ENCODE results near the gene LCLAT1.

Gene LCLAT1

DNA sequence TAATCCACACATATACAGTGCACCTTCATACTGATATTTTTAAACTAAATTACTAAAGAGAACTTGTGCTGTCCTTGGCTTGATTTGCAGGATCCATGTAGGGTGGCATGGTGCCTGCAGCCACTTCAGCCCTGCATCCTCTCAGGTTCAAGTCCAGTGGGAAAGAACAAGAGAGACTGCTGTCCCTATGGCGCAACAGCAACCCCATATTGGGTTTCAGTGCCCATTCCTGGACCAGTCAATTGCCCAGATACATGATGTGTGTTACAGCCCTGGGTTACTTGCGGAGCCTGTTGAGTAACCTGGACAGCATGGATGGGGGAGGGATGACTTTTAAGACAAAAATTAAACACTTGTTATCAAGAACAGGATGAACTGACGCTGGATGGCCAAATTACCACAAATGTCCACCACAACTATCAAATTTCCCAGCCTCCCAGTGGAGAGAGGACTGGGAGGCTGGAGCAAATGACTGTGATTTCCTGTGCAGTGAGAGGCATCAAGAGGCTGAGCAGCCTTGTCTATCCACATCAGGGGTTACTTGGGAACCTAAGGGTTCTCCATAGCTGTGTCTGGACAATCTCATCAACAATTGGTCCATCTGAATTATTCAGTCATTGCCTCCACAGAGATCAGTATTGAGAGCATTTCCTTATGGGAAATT lies 198.2 kb downstream of the LCLAT1 start:
- no peak for DNase-seq (ENCODE audit: low read depth)

DNA sequence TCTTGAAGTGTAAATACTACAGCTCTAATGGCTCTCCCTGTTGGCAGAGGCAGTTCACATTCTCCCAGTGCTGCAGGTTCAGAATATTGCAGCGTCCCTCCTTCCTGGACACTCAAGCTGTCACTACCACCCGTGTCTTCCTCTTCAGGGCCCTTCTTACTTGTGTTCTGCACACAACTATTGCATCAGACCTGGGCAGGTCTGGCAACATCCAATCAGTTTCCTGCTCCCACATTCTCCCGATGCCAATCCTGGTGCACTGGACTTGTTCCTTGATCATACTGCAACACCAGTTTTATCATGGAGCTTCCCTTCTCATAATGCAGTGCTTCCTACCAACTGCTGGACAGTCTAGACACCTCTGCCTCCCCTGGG lies 198.7 kb downstream of the LCLAT1 start:
- DNase-seq (ENCODE audit: low read depth) = no peak

DNA sequence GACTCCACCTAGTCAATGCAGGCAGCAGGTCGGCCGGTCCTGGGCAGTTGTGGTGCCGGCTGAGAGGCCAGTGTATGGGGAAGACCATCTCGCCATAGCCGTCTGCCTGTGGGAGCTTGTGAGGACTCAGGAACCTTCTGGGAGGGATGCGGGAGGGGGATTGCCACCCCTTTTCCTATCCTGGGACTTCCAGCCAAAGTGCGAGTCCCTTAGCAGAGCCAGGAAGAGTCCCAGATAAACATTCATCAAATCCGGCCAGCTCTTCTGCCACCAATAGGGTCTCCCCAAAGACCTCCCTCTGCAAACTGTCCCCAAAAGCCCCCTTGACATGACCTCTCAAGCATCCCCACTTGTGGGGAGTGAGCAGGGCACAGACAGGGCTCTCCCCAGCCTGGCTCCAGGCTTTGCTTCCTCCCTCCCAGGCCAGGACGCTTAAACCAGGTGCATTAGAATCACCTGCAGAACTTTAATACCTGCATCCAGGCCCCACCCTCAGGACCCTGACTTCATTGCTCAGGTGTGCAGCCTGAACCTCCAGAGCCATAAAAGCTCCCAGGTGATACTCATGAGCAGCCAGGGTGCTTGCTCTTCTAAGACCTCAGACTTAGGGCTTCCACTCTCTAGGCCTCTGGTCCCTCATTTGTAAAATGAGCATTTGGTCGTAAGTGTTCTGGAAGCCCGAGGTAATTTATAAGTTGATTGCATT lies 200.9 kb downstream of the LCLAT1 start:
- no peak for DNase-seq (ENCODE audit: low read depth)

DNA sequence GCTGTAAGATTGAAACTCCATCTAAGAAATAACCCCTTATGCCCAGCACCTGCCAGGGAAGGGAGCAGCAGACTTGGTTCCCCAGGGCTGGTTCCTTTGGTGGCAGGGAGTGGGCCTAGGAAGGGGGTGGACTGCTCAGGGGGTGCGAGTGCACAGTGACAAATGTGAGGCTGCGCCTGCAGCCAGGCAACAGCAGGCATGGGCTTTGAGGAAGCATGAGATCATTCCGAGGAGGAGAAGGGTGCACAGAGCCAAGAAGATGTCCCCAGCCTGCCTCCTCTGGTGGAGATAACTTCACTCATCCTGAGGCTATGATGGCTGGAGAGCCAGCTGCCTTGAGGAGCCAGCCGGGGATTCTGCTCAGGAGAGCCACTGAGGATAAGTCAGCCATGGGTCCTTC lies 202.2 kb downstream of the LCLAT1 start:
- no peak for DNase-seq (ENCODE audit: low read depth)

DNA sequence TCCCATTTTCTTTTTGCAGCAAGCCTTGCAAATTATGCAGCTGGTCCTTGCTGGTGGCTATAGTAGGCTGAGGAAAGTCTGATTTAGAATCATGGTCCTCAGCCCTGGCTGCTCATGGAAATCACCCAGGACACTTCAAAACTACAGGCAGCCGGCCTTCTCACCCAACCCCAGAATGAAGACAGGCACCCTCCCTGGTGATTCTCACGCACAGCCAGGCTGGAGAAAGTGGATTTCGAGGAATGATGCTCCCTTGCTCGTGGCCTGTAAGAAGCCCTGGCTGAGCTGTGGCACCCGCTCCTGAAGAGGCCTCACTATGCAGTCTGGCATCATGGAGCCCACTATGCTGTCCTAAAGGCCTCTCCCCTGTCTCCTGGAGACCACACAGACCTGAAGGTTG lies 202.8 kb downstream of the LCLAT1 start:
- DNase-seq (ENCODE audit: low read depth) = no peak

DNA sequence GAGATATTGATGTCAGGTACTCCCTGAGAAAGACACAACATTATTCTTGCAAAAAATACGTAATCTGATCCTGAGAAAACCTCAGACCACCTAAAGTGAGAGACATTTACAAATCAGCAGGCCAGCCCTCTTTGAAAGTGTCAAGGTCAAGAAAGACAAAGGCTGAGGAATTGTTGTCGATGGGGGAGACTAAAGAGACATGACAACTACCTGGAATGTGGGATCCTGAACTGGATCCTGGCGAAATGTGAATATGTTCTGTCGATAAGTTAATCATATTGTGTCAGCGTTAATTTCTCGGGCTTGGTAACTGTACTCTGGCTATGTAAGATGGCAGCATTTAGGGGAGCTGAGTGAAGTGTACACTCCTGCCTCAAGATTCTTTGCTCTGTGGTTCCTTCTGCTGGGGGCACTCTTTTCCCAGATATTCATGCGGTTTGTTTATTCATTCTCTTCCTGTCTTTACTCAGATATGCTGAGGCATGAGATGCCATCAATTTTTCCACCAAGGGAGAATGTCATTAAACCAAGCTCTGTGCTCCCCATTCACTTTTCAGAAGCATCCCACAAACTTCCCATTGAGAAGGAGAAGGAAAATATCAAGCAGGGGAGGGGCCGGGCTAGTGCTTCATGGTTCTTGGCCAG lies 205.3 kb downstream of the LCLAT1 start:
- no peak for DNase-seq (ENCODE audit: low read depth)

DNA sequence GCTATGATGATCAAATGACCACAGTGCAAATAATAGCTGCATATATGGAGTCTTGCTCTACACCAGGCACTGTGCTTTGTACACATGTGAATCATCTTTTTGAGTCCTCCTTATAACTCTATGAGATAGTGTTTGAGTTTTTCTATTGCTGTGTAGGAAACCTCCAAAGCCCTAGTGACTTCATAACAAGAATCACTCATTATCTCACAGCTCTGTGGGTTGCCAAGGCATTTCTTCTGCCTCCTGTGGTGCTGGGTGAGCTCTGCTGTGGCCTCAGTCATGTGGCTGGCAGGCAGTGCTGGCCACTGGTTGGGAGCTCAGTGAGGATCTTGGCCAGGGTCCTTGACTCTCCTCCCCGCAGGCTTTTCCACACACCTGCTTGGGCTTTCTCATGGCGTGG lies 206.8 kb downstream of the LCLAT1 start:
- no peak for DNase-seq (ENCODE audit: low read depth)

DNA sequence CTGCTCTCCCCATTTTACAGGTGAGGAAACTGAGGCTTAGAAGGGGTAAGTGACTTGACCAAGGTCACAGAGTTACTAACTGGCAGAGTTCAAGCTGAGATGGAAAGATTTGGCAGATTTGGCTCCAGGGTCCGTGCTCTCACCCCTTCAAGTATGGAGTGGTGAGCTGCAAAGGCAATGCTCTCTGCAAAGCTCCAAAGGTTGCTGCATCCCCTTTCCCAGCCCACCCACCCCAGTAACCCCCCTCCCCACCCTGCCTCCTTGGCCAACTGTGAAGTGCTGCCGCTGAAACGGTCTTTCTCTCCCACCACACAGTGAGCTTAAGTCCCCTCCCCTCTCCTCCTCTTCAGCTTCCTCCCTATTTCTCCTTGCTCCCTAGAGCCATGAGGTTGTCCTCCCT lies 207.4 kb downstream of the LCLAT1 start:
- DNase-seq (ENCODE audit: low read depth) = no peak

DNA sequence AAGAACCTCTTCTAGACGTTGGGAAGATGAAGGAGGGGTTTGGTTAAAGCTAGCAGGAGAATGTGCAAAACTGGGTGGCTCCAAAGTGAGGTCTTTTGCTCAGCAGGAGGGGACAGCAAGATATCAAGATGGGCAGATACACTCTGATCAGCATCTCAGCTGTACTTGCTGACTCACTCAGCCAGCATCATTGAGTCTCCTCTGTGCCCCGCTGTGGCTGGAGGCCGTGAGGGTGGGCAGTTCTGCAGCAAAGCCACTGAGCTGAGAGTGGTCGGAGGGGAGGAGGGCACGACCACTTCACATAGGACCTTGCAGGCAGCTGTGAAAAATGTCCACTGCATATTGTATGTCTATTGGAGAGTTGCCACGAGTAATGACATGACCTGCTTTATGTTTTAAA lies 208.2 kb downstream of the LCLAT1 start:
- DNase-seq (ENCODE audit: low read depth) = no peak

DNA sequence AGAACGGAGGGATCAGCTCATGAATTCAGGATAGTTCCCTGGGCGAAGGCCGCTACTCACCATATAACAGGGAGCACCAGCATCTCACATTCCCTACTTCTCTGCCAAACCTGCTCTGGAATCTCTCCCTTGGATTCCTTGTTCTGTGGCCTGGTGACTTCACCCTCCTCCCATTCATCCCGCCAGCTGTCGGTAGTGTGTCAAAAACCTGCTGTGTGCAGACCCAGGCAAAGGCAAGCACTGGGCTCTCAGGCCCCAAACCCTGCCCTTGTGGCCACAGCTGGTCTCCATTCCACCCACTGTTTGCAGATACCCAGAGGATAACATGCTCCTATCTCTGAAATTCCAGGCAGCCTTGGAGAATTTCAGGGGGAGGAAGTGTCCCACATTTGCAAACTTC lies 208.6 kb downstream of the LCLAT1 start:
- DNase-seq (ENCODE audit: low read depth) = no peak

DNA sequence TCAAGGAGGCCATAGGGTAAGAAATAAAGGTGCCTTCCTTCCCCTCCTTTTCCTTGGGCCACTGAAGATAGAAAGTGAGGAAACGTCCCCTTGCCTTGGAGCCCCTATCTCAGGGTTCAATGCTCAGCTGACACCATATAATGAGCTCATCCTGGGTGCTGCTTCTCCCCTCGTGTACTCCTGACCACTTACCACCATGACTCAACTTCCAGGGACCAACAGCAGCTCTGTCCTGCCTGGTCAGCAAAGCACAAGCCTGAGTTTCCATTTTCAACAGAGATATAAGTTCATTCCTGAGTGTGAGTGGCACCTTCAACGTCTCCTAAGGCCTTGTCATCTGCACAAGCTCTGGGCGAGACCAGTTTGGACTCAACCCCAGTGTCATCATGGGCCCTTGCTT lies 209.0 kb downstream of the LCLAT1 start:
- DNase-seq (ENCODE audit: low read depth) = no peak

DNA sequence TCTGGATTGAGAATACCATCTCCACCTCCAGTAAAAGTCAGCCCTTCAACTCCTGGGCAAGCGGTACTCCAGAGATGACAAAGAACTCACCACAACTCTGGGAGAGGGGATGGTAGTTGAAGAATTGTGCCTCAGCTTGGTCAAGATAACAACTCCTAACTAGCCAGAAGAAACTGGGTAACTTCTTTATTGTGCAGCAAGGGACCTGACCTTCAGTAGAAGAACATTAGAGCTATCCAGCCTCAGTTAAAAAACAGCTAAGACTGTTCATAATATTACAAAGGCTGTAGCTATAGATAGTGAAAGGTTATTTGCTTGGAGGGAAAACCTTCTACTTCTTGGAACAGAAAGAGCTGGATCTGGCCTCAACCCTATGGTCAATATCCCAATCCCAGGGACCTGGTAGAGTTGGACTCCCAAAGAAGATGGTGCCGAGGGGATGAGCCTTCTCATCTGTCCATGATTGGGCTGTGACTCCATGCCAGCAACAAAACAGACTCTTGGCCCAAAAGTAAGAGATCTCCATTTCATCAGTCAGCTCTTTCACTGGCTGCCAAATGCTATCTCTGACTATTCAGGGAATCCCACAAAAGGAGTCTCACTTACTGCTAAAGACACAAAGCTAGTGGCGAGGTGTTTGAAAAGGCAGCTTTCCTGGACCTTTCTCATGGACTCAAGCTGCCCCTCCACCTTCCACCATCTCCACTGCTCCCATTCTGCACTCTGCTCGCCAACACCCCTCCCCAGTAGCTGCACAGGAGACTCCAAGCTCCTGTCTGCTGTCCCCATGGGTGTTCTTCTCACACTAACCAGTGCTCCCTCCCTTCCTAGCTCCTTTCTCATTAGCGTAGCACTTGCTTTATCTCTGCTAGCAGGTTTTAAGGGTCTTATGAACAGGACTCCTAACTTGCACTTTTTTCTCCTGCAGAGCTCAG lies 214.4 kb downstream of the LCLAT1 start:
- DNase-seq (ENCODE audit: low read depth) = no peak

DNA sequence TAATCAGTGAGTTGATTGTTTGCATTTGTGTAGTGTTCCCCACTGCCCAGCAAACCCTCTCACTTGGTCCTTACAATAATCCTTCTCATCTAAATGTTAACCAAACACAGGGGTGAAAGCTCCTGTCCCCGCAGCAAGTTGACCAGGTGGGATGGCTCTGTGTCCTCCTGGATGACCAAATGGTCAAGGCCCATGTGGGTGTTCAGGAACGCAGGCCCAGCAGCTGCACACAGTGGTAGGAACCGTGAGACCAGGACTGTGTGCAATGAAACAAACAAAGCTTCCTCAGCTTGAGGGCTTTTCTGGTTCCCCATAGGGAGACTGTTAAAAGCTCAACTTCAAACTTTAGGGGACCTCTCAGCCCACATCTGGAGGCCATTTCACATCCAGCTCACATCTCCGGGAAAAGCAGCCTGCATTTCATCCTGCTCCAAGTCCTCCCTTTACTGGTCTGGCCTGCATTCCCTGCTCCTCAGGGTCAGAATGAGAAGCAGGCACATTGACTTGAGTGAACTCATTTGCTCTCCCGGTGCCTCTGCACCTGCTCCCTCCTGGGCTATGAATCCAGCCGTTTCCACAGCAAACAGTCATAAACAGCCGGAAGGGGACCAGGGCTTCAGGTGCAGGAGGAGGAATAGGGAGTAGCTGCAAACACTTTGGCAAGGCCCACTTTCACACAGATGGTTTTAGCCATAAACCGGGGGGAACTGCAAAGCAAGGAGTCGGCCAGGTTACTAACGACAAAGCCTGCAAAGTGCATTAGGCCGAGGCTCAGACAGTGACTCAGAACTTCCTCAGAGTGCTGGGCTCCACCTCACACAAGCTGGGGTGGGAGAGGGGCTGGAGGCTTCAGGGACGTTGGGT lies 215.5 kb downstream of the LCLAT1 start:
- no peak for DNase-seq (ENCODE audit: low read depth)

DNA sequence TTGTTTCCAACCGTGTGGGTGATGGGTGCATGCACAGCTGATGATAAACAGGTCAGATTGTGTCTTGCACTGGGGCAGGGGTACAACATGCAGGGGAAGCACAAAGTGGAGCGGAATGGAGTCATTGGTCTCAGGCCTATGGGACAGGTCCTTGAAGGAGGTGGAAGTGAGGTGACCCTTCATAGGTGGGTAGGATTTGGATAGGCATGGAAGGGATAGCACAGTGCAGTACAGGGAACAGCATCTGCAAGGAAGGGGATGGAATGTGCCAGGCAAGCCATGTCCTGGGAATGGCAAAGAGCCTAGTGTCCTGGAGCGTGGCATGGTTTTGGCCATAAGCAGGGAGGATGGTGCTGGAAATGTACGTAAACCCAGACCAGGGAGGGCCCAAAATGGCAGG lies 216.3 kb downstream of the LCLAT1 start:
- no peak for DNase-seq (ENCODE audit: low read depth)

DNA sequence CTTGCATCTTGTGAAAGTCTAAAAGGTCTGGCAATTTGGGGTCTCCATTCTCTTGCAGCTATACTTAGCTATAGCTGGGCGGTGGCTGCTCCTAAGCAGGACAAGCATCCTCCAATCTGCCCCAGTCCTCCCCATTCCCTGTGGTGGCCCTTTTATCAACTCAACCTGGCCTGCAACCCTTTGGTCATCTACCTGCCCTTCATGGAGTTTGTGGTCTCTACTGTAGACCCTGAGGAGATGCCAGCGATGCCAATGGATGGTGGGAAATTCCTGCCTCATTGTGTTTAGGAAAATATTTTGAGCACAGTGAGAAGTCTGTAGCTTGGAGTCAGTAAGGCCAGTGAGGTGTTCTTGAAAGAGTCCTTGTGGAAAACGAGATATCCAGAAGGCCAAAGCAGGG lies 216.8 kb downstream of the LCLAT1 start:
- no peak for DNase-seq (ENCODE audit: low read depth)

DNA sequence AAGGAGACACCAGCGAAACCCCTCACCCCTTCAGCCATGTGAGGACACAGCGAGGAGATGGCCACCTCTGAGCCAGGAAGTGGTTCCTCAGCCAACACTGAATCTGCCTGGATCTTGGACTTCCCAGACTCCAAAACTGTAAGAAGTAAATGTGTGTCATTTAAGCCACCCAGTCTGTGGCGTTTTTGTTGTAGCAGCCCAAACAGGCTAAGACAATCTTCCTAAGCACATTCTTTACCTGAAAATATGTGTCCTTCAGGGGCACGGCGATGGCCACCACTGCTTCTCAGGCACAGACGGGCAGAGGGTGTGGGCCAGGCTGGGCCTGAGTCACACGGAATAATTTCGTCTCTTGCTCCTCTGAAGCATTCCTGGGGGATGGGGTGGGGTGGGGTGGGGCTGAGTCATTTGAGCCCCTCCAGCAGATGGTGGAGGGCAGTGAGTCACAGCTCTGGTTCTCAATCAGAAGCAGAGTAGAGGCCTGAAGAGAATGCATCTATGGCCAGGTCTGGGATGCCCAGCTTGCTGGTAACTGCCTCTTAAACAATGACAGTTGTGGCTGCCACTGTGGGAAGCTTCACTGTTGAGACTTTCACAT lies 217.8 kb downstream of the LCLAT1 start:
- no peak for DNase-seq (ENCODE audit: low read depth)

DNA sequence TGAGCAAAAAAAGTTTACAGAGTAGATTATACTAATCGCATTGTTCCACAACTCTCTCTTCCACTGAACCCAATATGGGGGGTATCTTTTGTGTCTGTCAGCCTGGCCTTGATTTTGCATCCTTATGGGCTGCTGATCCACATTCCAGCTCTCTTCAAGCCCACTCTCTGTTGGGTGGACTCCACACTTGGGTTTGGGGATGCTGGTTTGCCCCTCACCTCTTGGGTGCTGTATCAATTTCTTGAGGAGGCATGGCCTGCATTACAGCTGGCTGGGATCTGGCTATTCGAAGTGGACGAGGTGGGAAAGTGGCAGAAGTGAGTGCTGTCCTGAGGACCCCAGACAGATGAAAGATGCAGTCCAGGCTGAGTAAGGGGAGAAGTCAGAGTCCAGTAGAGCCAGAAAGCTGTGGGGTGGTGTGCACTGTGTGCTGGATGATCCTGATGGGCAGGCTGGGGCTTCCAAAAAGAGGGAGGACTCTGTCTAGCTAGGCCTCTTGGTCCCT lies 218.8 kb downstream of the LCLAT1 start:
- DNase-seq (ENCODE audit: low read depth) = no peak

DNA sequence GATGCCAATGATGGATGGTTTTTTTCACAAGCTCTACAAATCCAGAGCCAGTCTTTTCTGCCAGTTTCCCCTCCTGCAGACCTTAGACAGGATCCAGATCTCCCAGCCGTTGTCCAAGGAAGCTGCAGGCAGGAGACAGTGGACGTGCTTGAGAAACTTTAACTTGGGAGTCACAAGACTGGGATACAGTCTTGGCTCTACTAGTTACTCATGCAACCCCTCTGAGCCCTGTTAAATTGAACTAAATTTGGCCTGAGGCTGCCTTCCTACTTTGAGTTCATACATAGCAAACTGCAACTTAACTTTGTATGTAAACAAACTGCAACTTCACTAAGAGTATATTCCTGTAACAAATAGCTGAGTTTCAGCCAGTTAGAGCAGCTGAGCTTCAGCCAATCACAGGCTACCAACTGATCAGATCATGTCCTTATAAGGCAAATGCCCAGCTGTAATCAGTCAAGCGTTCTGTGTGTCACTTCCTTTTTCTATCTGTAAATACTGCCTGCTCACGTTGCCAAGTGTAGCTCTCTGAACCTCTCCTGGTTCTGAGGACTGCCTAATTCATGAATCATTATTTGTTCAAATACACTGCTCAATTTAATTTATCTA lies 219.3 kb downstream of the LCLAT1 start:
- DNase-seq (ENCODE audit: low read depth) = no peak

DNA sequence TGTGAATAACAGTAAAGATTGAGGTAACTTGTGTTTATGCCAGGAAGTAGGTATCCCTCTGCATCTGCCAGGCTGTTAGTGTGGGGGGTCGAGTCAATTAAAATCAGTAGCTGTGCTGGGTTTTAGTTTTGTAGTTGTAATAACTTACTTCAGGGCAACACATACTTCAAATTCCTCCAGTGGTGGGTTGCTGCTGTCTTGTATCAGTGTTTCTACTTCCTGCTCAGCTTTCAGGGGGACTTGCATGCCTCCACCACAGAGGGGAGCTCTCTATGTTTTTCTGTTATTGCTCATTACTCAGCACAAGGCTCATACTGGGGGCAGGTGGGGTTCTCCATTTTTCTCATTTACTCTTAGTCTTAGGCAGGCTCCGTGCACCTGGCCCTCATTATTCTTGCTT lies 223.4 kb downstream of the LCLAT1 start:
- no peak for DNase-seq (ENCODE audit: low read depth)

DNA sequence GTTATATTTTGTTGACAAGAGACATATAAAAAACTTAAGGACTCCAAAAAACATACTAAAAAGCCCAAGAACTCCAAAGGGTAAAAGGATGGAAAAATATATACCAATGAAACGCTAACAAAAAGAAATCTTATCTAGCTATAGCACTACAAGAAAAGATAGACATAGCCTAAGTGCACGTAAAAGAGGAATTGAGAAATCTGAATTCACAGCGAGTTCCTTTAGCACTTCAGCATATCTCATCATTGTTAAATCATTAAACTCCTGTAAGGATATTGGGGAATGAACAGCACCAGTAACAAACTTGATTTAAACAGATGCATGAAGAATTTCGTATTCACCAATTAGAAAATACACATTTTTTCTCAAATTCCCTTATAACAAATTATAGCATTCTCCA lies 226.1 kb downstream of the LCLAT1 start:
- DNase-seq (ENCODE audit: low read depth) = no peak

DNA sequence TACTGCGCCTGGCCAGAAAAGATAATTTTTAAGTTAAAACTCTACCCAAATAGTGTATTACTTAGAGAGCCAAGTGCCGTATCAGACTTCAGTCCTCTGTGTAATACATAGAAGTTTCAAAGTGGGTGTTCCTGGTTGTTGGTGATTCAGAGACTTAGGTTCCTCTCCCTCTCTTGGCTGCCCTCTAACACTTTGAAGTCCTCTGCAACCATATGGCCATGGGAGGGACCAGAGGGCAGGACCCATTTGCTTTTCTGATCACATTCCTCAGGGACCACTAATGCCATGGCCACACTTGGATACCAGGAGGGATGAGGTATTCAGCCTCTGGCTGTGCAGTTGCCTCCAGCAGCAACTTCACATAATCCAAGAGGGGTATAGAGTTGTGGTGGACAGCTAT lies 228.7 kb downstream of the LCLAT1 start:
- DNase-seq (ENCODE audit: low read depth) = no peak

All from activated gamma-delta T cell treated with anti-CD3 and anti-CD28 coated beads, Interleukin-2, amount 50 U/mL, for 16 hours (primary cell).